ENCODE results near the gene DIAPH1. TPM values are rescaled to one million over a fixed set of nuclear protein-coding genes. Genes with fewer than 3 reads are reported as not detected.

Gene DIAPH1
- polyA plus RNA-seq, 1 experiment, result 27.1 TPM

DNA sequence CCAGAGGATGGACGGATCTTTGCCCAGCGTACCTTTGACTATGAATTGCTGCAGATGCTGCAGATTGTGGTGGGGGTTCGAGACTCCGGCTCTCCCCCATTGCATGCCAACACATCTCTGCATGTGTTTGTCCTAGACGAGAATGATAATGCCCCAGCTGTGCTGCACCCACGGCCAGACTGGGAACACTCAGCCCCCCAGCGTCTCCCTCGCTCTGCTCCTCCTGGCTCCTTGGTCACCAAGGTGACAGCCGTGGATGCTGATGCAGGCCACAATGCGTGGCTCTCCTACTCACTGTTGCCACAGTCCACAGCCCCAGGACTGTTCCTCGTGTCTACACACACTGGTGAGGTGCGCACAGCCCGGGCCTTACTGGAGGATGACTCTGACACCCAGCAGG lies 128.0 kb downstream of the DIAPH1 start:
- peaks cover 13% of the 10 kb centered on the region for H3K9me3 ChIP-seq (ENCODE audit: control insufficient read depth, insufficient read depth, low read length)
- ChIA-PET POLR2A (no interaction called here), CTCF (no interaction called here)
- no peak overlapping the region for H3K4me3 ChIP-seq (ENCODE audit: low read depth, low read length)
- H3K27me3 ChIP-seq (ENCODE audit: control insufficient read depth, insufficient read depth, low read length), result no peaks in the 10 kb centered on the region
- TF ChIP-seq, protein P1, sequence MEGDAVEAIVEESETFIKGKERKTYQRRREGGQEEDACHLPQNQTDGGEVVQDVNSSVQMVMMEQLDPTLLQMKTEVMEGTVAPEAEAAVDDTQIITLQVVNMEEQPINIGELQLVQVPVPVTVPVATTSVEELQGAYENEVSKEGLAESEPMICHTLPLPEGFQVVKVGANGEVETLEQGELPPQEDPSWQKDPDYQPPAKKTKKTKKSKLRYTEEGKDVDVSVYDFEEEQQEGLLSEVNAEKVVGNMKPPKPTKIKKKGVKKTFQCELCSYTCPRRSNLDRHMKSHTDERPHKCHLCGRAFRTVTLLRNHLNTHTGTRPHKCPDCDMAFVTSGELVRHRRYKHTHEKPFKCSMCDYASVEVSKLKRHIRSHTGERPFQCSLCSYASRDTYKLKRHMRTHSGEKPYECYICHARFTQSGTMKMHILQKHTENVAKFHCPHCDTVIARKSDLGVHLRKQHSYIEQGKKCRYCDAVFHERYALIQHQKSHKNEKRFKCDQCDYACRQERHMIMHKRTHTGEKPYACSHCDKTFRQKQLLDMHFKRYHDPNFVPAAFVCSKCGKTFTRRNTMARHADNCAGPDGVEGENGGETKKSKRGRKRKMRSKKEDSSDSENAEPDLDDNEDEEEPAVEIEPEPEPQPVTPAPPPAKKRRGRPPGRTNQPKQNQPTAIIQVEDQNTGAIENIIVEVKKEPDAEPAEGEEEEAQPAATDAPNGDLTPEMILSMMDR (IDR thresholded peaks at IDR 0.05; ENCODE audit: low read depth, low read length), result no peak
- H3K27ac ChIP-seq (ENCODE audit: low read depth, low read length), result no peak overlapping the region
- DNase-seq (ENCODE audit: low read depth, low spot score), result no peak

DNA sequence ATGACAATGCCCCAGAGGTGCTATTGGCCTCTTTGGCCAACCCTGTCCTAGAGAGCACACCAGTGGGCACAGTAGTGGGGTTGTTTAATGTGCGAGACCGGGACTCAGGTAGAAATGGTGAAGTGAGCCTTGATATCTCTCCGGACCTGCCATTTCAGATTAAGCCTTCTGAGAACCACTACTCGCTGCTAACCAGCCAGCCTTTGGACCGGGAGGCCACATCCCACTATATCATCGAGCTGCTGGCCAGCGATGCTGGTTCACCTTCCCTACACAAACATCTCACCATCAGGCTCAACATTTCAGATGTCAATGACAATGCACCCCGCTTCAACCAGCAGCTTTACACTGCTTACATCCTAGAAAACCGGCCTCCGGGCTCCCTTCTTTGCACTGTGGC lies 128.5 kb downstream of the DIAPH1 start:
- POLR2A ChIA-PET, result no interaction called here
- CTCF ChIA-PET, result interaction anchor here (1.7 kb wide), 1 partner anchor 67 kb away, joined by 11 read pairs; no protein-coding TSS in a partner anchor

GRCh38 chr5:141489841-141490240 lies 129.0 kb downstream of the DIAPH1 start:
- ChIA-PET CTCF (interaction anchor here (1.6 to 1.7 kb wide), 2 partner anchors 68 to 74 kb away, joined by 7 to 11 read pairs; no protein-coding TSS in a partner anchor), POLR2A (interaction anchor here (2.0 kb wide), 1 partner anchor 32 kb away, joined by 9 read pairs; no protein-coding TSS in a partner anchor)
- TF ChIP-seq, protein P1 (IDR thresholded peaks at IDR 0.05; ENCODE audit: low read depth, low read length), result no peak
- no peak for DNase-seq (ENCODE audit: low read depth, low spot score)
- Histone ChIP-seq H3K27me3 (ENCODE audit: control insufficient read depth, insufficient read depth, low read length) (no peaks in the 10 kb centered on the region), H3K9me3 (ENCODE audit: control insufficient read depth, insufficient read depth, low read length) (peaks cover 22% of the 10 kb centered on the region), H3K4me3 (ENCODE audit: low read depth, low read length) (no peak overlapping the region), H3K27ac (ENCODE audit: low read depth, low read length) (peak overlapping the region; percentile 65)

More for the DNA sequence above, 128.5 kb downstream of the DIAPH1 start:
- no peaks in the 10 kb centered on the region for H3K27me3 ChIP-seq (ENCODE audit: control insufficient read depth, insufficient read depth, low read length)
- TF ChIP-seq, protein P1 (IDR thresholded peaks at IDR 0.05; ENCODE audit: low read depth, low read length), result no peak
- H3K27ac ChIP-seq (ENCODE audit: low read depth, low read length), result no peak overlapping the region
- H3K4me3 ChIP-seq (ENCODE audit: low read depth, low read length), result no peak overlapping the region
- no peak for DNase-seq (ENCODE audit: low read depth, low spot score)
- H3K9me3 ChIP-seq (ENCODE audit: control insufficient read depth, insufficient read depth, low read length), result peaks cover 18% of the 10 kb centered on the region

- H3K4me3 ChIP-seq (ENCODE audit: low read depth, low read length), result peak within 1 kb of the TSS; percentile 38
- POLR2A ChIA-PET, result interaction anchor here (0.6 to 2.0 kb wide), 5 partner anchors 13 to 32 kb away, joined by 3 to 9 read pairs (median 4); partner anchors contain the start of gene PCDHGC3
- peaks cover 26% of the 10 kb centered on the region for H3K9me3 ChIP-seq (ENCODE audit: control insufficient read depth, insufficient read depth, low read length)
- peak; percentile 56 for DNase-seq (ENCODE audit: low read depth, low spot score)
- CTCF ChIA-PET, result interaction anchor here (0.6 to 1.8 kb wide), 14 partner anchors 9 to 1125 kb away, joined by 3 to 13 read pairs (median 4); partner anchors contain the start of genes PCDHGA10 and PCDHGC3
- no peaks in the 10 kb centered on the region for H3K27me3 ChIP-seq (ENCODE audit: control insufficient read depth, insufficient read depth, low read length)
- H3K27ac ChIP-seq (ENCODE audit: low read depth, low read length), result peak within 1 kb of the TSS; percentile 65
- TF ChIP-seq, protein P1 (IDR thresholded peaks at IDR 0.05; ENCODE audit: low read depth, low read length), result no peak
Observed at GRCh38 chr5:141488591-141489561, 129.9 kb downstream of the DIAPH1 start, which contains the start of gene PCDHGC5. PCDHGC5 (plus strand) TSS chr5:141489081; CDS start chr5:141489241, 160 bp downstream.

Measured in AG04450 (cell line).